NCI-H460 (cell line): Measurements from ENCODE around the gene CAB39L. TPM values are rescaled to one million over a fixed set of nuclear protein-coding genes. Genes with fewer than 3 reads are reported as not detected.

Source experiments
- DNase-seq: peaks from one replicate; pipeline ENCODE4 v3.0.0-alpha.2; 2016; ENCODE audit warnings: low read depth; ENCODE audit errors: extremely low read depth
- total RNA-seq: library from RNA; depleted of rRNA; stranded (reverse); fragments of >200 nt; shearing (Covaris generic); gene quantifications from 2 replicates; pipeline ENCODE4 v1.2.3, GENCODE V29; 2014

CAB39L gene
- total RNA-seq, 1 experiment from 2014 or later = 6.7 TPM

DNA sequence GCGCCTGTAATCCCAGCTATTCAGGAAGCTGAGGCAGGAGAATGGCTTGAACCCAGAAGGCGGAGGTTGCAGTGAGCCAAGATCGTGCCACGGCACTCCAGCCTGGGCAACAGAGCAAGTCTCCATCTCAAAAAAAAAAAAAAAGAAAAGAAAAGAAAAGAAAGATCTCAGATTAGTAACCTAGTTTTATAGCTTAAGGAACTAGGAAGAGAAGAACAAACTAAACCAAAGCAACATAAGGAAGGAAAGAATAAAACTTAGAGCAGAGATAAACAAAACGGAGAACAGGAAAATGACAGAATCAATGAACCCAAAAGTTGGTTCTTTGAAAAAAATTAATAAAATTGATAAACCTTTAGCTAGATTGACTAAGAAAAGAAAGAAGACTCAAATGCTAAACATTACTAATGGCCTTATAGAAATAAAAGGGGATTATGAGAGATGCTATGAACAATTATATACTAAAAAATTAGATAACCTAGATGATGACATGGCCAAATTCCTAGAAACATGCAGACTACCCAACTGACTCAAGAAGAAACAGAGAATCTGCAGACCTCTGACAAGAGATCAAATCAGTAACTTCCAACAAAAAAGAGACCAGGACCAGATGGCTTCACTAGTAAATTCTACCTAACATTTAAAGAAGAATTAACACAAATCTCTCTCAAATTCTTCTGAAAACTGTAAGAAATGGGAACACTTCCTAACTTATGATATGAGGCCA is 127.9 kb downstream of the CAB39L start:
- no peak for DNase-seq

DNA sequence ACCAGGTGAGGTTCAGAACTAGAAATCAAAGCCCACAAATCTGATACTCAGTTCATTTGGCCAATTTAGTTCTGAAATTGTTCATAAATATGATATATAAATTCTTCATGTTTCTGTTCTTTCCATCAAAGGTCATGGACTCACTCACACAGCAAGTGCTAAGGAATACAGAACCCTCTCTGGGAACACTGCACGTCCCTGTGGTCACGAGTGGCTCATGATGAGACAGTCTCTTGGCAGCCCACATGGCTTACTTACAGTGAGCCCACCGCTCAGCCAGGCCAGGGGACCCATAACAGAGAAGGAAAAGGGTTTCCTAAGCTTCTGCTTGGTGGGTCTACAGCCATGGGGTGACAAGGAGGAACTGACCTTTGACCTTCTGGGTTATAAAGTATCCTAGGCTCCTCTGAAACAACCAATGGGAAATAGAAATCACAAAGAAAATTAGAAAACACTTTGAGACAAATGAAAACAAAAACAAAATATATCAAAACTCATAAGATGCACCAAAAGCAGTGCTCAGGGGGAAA is 128.8 kb downstream of the CAB39L start:
- DNase-seq = no peak

DNA sequence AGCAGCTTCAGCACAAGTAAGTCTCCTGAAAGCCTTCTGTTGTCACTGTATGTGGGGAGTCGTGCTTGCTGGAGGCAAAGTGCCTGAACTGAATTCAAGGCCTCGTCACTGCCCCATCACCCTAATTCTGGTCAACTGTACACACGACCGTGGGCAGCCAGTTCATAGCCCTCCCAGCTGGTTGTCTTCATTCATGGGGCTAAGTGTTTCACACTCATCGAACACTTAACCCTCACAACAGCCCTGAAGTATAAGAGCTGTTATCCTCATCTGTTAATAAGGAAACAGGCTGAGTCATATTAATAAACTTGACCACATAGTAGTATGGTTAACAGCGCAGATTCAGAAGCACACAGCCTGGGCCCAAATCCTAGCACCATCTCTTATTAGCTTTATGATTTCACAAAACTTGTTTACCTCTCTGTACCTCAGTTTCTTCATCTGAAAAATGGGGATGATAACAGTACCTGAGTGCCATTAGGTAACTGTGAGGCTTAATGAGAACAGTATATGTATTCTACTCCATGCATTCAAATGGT is 129.5 kb downstream of the CAB39L start:
- no peak for DNase-seq

DNA sequence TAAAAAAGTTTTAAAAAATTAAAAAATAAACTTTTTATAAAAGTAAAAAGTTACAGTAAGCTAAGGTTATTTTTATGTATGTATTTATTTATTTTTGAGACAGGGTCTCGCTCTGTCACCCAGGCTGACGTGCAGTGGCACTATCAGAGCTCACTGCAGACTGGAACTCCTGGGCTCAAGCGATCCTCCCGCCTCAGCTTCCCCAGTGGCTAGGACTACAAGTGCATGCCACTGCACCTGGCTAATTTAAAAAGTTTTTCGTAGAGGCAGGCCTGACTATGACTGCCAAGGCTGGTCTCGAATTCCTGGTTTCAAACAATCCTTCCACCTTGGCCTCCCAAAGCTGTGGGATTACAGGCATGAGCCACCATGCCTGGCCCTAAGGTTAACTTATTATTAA is 132.0 kb downstream of the CAB39L start:
- DNase-seq = no peak

DNA sequence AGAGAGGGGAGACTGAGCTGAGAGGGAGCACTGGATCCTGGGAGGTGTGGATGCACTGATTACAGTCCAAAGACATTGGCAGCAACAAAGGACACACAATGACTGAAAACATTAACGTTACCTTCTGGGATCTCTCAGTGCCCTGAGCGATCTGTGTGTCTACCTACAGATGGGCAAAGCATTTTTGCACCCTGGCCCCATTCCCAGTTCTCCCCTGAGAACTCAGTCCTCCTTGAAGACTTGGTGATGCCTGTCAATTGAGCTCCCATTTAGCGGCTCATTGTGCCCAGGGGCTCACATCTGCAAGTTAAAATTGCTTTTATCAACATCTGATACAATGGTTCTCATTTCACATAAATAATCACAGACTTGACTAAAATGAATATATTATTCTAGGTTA is 133.6 kb downstream of the CAB39L start:
- DNase-seq = no peak

DNA sequence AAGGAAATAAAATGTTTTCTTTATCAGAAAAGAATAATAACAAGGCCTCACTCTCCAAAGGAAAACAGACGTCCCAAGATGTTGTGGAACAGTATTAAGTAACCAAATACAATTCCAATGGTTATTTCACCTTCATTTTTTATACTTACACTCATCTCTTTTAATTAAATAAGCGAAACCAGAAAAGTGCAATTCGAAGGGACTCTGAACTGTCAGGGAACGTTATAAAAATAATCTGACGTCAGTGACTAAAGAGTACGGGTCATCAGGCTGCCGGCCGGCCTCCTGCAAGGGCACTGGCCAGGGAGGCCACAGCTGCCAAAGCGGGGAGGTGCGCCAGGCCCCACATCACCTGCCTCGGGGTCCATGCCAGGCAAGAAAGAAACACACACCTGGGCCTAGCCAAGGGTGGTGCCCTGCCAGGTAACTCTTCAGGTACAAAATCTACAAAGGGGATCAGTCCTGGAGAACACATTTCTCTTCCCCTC is 134.9 kb downstream of the CAB39L start:
- DNase-seq = no peak

DNA sequence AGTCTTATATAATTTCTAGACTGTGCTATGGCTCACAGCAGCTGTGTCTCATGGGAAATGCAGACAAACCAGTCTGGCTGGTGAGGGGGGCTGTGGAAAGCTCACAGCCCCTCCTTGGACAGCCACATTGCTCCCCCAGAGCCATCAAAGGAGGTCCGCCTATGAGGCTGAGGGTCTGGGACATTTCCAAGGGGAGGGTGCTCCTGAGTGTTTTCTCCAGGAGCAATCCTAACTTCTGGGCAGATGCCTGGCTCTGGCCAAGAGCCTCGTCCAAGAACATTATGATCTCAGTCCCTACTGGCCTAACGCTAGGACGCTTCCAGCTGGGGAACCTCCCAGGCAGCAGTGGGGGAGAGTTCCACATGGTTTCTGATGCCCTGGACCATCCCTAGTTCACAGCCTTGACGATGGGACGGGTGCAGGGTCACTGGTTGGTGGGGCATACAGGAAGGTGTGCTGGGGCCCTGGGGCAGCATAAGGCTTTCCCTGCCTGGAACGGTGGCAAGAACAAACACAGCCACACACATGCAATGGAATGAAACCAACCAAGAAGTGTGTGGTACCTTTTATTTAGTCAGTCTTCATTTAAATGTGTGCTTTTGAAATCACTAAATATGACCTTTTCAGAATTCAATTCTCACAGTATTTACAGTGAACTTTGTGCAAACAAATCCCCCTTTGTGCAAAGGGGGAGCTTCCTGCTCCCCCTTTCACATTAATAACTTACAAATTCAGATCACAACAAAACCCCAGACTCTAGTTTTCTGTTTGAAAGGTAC is 135.6 kb downstream of the CAB39L start:
- DNase-seq = no peak

DNA sequence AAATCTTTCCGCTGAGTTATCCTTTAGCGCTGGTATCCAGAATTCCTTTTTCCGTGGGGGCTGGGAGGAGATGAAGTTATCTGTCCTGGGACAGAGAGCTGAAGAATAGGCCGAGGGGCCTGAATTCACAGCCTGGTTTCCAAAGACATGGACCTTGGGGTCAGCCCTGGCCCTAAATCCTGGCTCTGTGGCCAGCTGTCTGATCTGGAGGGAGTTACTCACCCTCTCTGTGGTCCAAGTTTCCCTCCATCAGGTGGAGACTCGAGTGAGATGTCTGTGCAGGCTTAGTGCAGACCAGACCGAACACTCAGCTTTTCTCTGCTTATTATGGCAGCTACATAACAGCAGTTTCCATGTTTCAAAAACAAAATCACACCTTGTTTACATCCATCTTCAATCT is 136.5 kb downstream of the CAB39L start:
- no peak for DNase-seq

DNA sequence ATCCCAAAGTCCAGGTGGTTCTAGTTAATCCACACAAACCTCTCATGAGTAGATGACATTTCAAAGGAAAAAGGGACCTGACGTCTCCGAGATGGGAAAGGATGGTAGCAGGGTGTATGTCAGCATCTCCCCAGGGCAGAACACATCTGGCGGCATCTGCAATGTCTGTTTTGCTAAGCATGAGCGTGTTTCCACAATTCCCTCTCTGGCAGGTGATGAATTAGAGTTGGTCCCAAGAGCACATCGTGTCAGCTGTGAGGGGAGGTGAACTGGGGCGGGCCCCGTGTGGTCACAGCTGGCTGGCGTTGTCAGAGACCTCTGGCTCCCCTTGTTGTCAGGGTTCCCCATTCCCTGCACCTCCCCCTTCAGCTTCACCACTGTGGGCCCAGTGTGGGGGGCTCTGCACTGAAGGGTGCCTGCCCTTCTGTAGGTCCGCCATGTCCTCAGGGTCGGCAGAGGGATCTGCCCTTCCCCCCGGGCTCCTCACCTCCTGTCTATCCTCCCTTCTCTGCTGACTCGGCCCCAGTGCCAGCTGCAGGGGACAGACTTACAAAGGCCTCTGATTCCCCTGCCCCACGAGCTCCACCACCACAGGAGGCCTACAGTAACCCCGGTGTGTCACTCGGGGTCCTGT is 138.0 kb downstream of the CAB39L start:
- DNase-seq = no peak

DNA sequence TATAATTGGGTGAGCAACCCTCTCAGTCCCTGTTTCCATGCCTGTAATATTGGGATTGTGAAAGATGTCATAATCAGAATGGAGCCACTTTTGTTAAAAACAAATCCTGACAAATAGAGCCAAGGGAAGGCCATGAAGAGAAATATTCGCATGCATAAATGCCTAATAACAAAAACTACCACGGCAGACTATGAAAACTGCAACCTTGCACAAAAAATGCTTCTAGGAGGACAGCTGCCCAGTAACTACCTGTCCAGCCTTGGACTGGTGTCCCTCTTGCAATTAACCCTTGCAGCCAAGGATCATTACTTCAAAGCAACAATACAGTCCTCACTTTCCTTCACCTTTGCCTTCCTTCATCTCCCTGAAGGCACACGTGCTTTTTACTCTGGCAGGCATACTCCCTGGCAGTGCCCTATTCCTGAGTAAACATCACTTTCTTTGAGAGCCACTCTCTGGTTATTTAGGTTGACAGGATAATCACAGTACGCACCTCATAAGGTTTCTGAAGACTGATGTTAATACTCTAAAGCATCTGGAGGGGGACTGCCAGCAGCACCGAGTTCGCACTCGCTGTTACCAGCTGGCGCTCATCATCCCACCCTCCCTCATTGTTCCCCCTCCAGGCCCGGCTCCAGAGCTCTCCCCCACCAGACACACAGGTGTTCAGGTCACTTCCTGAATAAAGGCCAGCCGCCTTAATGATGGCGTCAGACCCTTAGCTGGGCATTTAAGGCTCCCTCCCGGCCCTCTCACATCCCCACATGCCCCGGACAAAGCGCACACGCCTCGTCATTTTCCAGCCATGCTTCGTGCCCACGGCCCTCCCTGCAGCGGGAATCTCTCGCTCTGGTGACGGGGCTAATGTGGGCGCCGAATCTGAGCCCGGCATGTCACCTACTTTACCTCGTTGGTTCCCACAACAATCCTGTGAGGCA is 138.8 kb downstream of the CAB39L start:
- no peak for DNase-seq

DNA sequence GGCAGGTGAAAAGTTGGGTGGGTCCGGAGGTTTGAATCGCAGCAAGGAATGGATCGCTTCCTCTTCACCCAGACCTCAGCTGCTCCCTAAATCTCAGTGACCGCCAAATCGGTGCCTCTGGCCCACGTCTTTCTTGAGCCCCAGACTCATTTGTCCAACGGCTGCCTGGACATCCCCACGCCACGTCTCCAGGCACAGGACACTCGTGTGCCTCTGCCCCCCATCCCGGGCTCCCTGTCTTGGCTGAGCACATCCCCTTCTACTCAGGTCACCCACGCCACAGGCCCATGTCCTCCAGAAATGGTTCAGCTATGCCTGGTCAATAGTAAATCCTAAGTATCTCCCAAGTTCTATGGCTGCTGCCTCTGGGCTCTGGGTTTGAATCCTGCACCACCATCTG is 139.5 kb downstream of the CAB39L start:
- DNase-seq = no peak

DNA sequence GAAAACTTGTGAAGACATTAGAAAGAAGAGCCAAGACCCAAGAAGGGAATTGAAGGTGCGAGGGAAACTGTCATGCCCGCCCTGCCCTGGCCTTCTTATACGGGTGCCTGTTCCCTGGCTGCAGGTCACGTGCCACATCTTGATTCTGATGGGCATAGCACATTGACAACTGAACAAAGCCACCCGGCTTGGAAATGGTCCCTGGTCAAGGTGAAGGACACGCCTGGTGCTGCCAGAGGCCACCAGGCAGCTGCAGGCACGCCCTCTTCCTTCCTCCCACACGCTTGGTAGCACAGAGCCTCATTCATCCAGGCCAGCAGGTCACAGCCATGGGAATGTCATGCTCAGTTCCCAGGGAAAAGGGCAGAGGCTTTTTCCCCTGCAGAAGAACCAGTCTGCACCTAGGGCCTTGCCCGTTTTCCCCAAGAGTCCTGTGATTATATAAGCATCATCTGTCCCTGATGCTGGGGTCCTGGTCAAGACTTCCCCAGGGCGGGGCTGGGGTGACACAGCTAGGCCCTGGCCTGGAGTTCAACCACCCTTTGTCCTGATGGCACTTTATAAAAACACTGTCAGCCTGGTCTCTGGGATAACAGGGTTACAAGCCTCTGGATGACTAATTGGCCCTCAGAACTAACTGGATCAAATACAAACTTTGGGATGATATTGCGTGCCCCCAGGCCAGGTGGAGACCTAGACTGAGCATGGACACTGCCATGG is 140.2 kb downstream of the CAB39L start:
- DNase-seq = no peak

DNA sequence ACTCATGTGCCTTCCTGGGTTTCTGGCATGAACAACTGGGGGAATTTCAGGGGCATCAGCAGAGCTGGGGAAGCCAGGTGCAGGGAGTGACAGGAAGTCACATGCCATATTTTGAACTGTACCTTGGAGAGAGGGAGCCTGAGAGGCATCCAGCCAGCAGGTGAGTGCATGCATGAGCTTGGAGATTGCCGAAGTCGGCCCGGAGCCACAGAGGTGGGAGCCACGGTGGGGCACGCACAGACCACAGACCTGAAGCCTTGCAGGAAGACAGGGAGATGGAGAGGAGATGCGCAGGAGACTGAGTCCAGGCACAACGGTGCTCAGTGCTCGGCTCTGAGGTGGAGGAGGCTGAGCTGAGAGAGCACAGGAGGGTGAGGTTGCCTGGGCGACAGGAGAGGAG is 141.0 kb downstream of the CAB39L start:
- DNase-seq = no peak

DNA sequence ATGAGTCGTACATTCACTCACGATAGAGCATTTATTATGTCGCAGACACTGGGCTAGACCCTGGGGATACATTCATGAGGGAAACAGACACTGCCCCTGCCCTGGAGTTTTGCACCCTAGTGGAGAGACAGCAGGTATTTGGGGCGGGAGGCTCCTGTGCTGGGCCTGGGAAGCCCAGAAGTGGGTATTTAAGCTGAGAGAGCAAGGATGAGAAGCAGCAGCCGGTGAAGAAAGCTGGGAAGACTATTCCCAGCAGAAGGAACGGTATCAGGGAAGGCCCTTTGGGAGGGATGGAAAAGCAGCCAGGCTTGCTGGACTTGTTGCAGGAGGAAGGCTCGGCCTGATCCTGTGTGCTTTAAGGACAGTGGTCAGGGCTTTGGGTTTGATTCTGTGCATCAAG is 141.6 kb downstream of the CAB39L start:
- DNase-seq = no peak

DNA sequence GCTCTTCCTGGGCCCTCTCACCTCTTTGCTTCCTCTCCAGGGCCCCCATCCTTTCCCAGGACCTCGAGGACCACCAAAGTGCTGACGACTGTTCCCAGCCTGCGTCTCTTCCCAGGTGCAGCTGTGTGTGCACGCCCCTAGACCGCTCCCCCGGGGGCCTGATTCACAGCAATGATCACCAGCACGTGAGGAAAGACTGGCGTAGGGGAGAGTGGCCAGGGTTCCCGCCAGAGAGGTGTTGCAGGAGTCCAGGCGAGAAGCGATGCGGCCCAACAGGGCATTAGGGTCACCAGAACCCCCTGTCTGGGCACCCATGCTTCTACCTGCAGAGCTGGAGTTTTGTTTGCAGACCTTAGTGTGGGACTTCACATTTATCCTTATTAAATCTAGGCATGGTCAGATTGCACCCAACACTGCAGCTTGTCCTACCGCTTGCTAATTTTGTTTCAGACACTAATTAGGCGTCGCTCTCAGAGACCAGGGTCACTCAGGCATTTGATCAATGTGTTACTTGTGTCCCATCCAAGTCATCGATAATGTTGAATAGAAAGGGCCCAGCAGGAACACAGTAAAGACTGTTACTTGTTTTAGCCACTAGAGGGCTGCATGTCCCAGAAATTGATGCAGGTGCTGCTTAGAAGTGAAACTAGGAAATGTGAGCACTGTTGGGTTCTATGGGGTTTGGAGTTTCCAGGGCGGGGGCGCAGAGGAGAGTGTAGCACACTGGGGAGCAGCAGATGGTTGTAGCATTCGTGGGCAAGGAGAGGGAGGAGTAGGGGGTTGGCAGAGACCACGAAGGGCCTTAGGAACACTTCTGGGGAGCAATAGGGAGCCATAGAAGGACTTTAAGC is 142.9 kb downstream of the CAB39L start:
- DNase-seq = peak; percentile 63

DNA sequence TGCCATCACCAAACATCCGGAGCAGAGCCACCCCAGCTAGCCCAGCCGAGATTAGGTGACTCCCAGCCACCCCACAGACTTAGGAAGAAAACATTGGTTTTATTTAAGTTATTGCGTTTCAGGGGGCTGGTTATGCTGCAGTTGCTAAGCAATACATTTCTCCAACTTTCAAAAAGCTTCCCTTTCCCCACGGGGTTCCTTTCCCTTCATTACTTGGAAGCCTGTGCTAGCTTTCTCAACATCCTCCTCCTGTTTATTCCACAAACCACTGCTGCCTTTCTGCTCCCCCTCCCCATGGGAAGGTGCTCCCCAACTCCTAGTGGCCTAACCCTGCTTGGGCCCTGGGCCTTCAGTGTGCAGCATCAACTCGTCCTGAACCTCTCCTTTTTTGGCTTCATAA is 143.6 kb downstream of the CAB39L start:
- no peak for DNase-seq

DNA sequence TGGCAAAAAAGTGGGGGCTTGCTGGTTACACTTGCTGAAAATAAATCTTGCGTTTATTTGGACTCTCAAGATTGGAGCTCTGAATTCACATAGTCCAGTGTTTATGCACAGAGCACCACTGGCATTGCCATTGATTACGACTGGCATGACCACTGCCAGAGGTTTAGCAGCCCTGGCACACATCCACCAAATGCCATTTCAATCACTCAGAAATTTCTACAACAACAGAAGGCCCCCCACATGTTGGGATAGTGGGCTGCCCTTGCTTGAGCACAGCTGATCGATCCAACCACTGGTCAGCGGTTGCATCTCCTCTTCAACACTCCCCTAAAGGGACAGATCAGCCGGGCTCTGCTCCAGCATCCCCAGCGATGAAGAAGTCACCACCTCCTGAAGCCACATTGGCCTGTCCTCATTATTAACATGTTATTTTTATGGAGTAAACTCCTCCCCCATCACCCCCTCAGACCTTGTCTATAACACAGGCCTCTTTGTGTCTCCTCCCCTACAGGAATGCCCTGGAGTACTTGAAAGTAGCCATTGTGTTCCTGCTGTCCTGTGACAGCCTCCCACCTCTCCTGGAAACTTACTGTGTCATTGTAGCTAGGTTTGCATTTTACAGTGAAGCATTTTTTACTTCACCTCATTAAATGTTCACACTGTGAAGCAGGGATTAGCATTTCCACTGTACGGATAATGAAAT is 144.8 kb downstream of the CAB39L start:
- no peak for DNase-seq

DNA sequence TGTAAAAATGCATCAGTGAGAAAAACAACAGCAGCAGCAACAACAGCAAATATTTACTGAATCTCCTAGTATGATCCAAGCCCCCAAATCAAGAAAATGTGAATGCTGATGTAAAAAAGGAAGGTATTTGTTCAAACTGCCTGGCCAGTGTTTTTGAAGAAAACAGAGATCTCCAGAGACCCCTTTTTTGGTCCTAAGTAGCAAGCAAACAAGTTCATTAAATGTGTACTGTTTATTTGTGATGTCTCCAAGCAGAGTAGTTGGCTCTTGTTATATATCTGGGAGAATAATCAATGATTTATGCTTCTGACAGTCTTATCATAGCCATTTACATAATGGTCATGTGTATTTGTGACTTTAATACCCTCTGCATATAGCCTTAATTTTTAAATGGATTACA is 145.4 kb downstream of the CAB39L start:
- DNase-seq = no peak
